Stimulated activated CD4-positive, alpha-beta T cell treated with anti-CD3 and anti-CD28 coated beads, Interleukin-12 subunit alpha, Interleukin-12 subunit beta, amount 100 ng/mL, for 48 hours (primary cell): Measurements from ENCODE around the gene ZAR1.

Experiments used
- DNase-seq, 3 donors: peaks; one replicate each; pipeline ENCODE4 v3.0.0-alpha.2; 2020; ENCODE audit warnings: low read depth in 2 of 3, low spot score in 1 of 3

ZAR1 gene

GRCh38 chr4:48490680-48491513 lies 845 bp downstream of the ZAR1 start:
- no peak for DNase-seq

- no peak for DNase-seq
Observed at GRCh38 chr4:48491514-48492176, 1.6 kb downstream of the ZAR1 start.

GRCh38 chr4:48493452-48494100 lies 3.5 kb downstream of the ZAR1 start:
- no peak for DNase-seq

- no peak for DNase-seq
Observed at GRCh38 chr4:48495941-48496340, 5.9 kb downstream of the ZAR1 start.

GRCh38 chr4:48498895-48499294 lies 8.8 kb downstream of the ZAR1 start:
- DNase-seq: no peak

GRCh38 chr4:48499551-48500066 lies 9.6 kb downstream of the ZAR1 start:
- no peak for DNase-seq

GRCh38 chr4:48503233-48504025 lies 13.4 kb downstream of the ZAR1 start:
- no peak for DNase-seq

GRCh38 chr4:48504026-48504330 lies 13.9 kb downstream of the ZAR1 start:
- DNase-seq: no peak

GRCh38 chr4:48504352-48504751 lies 14.3 kb downstream of the ZAR1 start:
- DNase-seq: no peak

- DNase-seq: no peak
Observed at GRCh38 chr4:48506716-48507115, 16.7 kb downstream of the ZAR1 start.

- DNase-seq: no peak
Observed at GRCh38 chr4:48509543-48509942, 19.5 kb downstream of the ZAR1 start.

GRCh38 chr4:48518143-48518542 lies 28.1 kb downstream of the ZAR1 start:
- DNase-seq: no peak

- no peak for DNase-seq
Observed at GRCh38 chr4:48526406-48526805, 36.4 kb downstream of the ZAR1 start.

GRCh38 chr4:48538358-48538757 lies 48.3 kb downstream of the ZAR1 start:
- DNase-seq: no peak

GRCh38 chr4:48539597-48539996 lies 49.5 kb downstream of the ZAR1 start:
- DNase-seq: no peak

GRCh38 chr4:48542888-48543287 lies 52.8 kb downstream of the ZAR1 start:
- no peak for DNase-seq

- DNase-seq: no peak
Observed at GRCh38 chr4:48543796-48544195, 53.7 kb downstream of the ZAR1 start.
